Activated CD8-positive, alpha-beta memory T cell treated with anti-CD3 and anti-CD28 coated beads, Interleukin-2, amount 10 ng/mL, durations not matched to agents 7 days and 5 days (primary cell): Measurements from ENCODE around the gene ERP27. TPM values are rescaled to one million over a fixed set of nuclear protein-coding genes. Genes with fewer than 3 reads are reported as not detected.

Source experiments
- total RNA-seq, 2 experiments: library from RNA; stranded (reverse); gene quantifications; one replicate each; pipeline ENCODE4 v1.2.3, GENCODE V29; 2021

ERP27 gene
- total RNA-seq, 2 experiments from 2014 or later: 5.4 to 7.7 TPM

Other genes starting within 250 kb of the ERP27 start
- not detected for gene GUCY2C, start 241.9 kb downstream of the ERP27 start, total RNA-seq
- 100 to 1,000 TPM; 102 to 116 TPM for gene WBP11, start 135.1 kb downstream of the ERP27 start, total RNA-seq
- gene C12orf60, start 134.9 kb downstream of the ERP27 start, total RNA-seq: 1 to 10 TPM; 1.6 to 1.9 TPM
- not detected for gene SMCO3, start 124.4 kb downstream of the ERP27 start, total RNA-seq
- gene ART4, start 95.0 kb downstream of the ERP27 start, total RNA-seq: not detected
- not detected for gene MGP, start 52.7 kb downstream of the ERP27 start, total RNA-seq
- 1,000 to 10,000 TPM; 1,208 to 1,284 TPM for gene ARHGDIB, start 23.1 kb upstream of the ERP27 start, total RNA-seq
- gene PDE6H, start 34.5 kb upstream of the ERP27 start, total RNA-seq: not detected